Measurements from ENCODE around the gene SPINK7. TPM values are rescaled to one million over a fixed set of nuclear protein-coding genes. Genes with fewer than 3 reads are reported as not detected.
A peak's percentile ranks its signal among the peaks of the same experiment; 100 is the strongest.
"Not testable (repeated sequence)": the region's sequence is repeated elsewhere in the genome, so short reads cannot be mapped to it uniquely, and the experiment has no call there.

The SPINK7 gene
- total RNA-seq, 2 experiments from 2014 or later: not detected

DNA sequence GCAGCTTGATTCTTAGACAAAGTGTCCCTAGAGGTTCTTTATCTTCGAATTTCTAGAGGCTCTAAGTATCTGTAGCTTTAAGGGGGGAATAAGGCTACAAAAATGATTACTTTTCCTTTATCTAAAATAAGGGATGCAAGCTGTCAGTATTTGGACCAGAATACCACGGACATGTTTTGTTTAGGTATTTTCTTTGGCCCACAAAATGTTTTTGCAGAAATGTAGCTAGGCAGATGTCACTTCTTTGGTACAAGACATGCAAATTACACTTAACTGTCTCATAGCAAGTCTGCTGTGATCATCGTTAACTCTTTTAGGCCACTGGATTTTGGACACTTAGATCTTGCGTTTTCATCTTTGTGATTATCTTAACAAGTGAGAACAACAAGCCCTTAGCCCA lies 2.5 kb downstream of the SPINK7 start:
- Mint-ChIP-seq H3K27ac (no peak overlapping the region), H3K4me3 (no peak overlapping the region), H3K4me1 (ENCODE audit: low read depth) (no peaks in the 10 kb centered on the region), H3K36me3 (no peaks in the 10 kb centered on the region), H3K27me3 (peaks cover under 1% of the 10 kb centered on the region), H3K9me3 (peaks cover 5% of the 10 kb centered on the region)
- ChIA-PET POLR2A (interaction anchor here (0.6 kb wide), 1 partner anchor 93 kb away, joined by 3 read pairs; no protein-coding TSS in a partner anchor), CTCF (interaction anchor here (0.6 to 1.4 kb wide), 2 partner anchors 23 to 30 kb away, joined by 3 read pairs; no protein-coding TSS in a partner anchor)
- no peak for DNase-seq
- intact Hi-C loops (cut with micrococcal nuclease): no loop called here

DNA sequence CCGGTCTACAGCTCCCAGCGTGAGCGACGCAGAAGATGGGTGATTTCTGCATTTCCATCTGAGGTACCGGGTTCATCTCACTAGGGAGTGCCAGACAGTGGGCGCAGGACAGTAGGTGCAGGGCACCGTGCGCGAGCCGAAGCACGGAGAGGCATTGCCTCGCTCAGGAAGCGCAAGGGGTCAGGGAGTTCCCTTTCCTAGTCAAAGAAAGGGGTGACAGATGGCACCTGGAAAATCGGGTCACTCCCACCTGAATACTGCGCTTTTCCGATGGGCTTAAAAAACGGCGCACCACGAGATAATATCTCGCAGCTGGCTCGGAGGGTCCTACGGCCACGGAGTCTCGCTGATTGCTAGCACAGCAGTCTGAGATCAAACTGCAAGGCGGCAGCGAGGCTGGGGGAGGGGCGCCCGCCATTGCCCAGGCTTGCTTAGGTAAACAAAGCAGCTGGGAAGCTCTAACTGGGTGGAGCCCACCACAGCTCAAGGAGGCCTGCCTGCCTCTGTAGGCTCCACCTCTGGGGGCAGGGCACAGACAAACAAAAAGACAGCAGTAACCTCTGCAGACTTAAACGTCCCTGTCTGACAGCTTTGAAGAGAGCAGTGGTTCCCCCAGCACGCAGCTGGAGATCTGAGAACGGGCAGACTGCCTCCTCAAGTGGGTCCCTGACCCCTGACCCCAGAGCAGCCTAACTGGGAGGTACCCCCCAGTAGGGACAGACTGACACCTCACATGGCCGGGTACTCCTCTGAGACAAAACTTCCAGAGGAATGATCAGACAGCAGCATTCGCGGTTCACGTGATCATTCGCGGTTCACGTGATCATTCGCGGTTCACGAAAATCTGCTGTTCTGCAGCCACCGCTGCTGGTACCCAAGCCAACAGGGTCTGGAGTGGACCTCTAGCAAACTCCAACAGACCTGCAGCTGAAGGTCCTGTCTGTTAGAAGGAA lies 8.1 kb downstream of the SPINK7 start:
- H3K36me3 Mint-ChIP-seq; H3K27ac Mint-ChIP-seq; POLR2A ChIA-PET; H3K27me3 Mint-ChIP-seq; H3K9me3 Mint-ChIP-seq; intact Hi-C loops (cut with micrococcal nuclease); H3K4me1 Mint-ChIP-seq (ENCODE audit: low read depth); CTCF ChIA-PET: not testable (repeated sequence)
- peak overlapping the region; percentile 68 for H3K4me3 Mint-ChIP-seq
- peak; percentile 9 for DNase-seq

- H3K9me3 Mint-ChIP-seq: peaks cover 20% of the 10 kb centered on the region
- CTCF ChIA-PET: no interaction called here
- POLR2A ChIA-PET: no interaction called here
- H3K4me3 Mint-ChIP-seq: no peak overlapping the region
- no peaks in the 10 kb centered on the region for H3K4me1 Mint-ChIP-seq (ENCODE audit: low read depth)
- H3K27me3 Mint-ChIP-seq: peaks cover 2% of the 10 kb centered on the region
- peaks cover 5% of the 10 kb centered on the region for H3K36me3 Mint-ChIP-seq
- no peak overlapping the region for H3K27ac Mint-ChIP-seq
- intact Hi-C loops (cut with micrococcal nuclease): no loop called here
- DNase-seq: no peak
These were observed 21.1 kb downstream of the SPINK7 start for GRCh38 chr5:148333262-148333849.

- ChIA-PET POLR2A (no interaction called here), CTCF (no interaction called here)
- Mint-ChIP-seq H3K4me1 (ENCODE audit: low read depth) (no peaks in the 10 kb centered on the region), H3K4me3 (no peak within 1 kb of the TSS), H3K27ac (no peak within 1 kb of the TSS), H3K36me3 (peaks cover 5% of the 10 kb centered on the region), H3K27me3 (peaks cover 2% of the 10 kb centered on the region), H3K9me3 (peaks cover 8% of the 10 kb centered on the region)
- no peak for DNase-seq
- intact Hi-C loops (cut with micrococcal nuclease): no loop called here
These were observed 23.0 kb downstream of the SPINK7 start, which contains the start of gene SPINK9 for GRCh38 chr5:148335259-148335658. SPINK9 (plus strand) TSS chr5:148335559; CDS start chr5:148335614, 55 bp downstream.

- Mint-ChIP-seq H3K4me1 (ENCODE audit: low read depth) (no peaks in the 10 kb centered on the region), H3K36me3 (peaks cover 1% of the 10 kb centered on the region), H3K4me3 (no peak overlapping the region), H3K27me3 (no peaks in the 10 kb centered on the region), H3K27ac (no peak overlapping the region), H3K9me3 (no peaks in the 10 kb centered on the region)
- ChIA-PET CTCF (no interaction called here), POLR2A (no interaction called here)
- DNase-seq: no peak
- intact Hi-C loops (cut with micrococcal nuclease): no loop called here
These were observed 24.6 kb downstream of the SPINK7 start for GRCh38 chr5:148336704-148337435.

- intact Hi-C loops (cut with micrococcal nuclease): no loop called here
- Mint-ChIP-seq H3K36me3 (peaks cover 1% of the 10 kb centered on the region), H3K27ac (no peak overlapping the region), H3K4me1 (ENCODE audit: low read depth) (no peaks in the 10 kb centered on the region), H3K27me3 (no peaks in the 10 kb centered on the region), H3K4me3 (no peak overlapping the region), H3K9me3 (no peaks in the 10 kb centered on the region)
- ChIA-PET CTCF (no interaction called here), POLR2A (no interaction called here)
- no peak for DNase-seq
These were observed 30.3 kb downstream of the SPINK7 start for GRCh38 chr5:148342371-148343045.

DNA sequence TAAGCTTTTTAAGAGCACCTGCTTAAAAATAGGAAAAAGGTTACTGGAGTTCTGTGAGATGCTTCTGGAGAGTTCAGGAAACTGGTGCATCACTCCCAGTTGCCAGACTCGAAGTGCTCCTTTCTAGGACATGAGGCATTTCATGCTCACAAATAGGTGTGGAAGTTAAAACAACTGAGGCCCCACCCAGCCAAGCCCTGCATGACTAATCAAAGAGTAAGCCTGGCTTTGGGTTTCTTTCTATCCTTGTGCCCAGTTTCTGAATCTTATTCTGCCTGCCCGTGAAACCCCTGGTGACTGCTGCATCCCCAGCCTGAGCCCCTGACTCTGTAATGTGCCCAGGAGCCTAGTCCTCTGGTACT lies 30.8 kb downstream of the SPINK7 start:
- Mint-ChIP-seq H3K4me3 (no peak overlapping the region), H3K36me3 (peaks cover 1% of the 10 kb centered on the region), H3K4me1 (ENCODE audit: low read depth) (no peaks in the 10 kb centered on the region), H3K9me3 (no peaks in the 10 kb centered on the region), H3K27me3 (no peaks in the 10 kb centered on the region), H3K27ac (no peak overlapping the region)
- DNase-seq: no peak
- intact Hi-C loops (cut with micrococcal nuclease): no loop called here
- ChIA-PET CTCF (no interaction called here), POLR2A (no interaction called here)

DNA sequence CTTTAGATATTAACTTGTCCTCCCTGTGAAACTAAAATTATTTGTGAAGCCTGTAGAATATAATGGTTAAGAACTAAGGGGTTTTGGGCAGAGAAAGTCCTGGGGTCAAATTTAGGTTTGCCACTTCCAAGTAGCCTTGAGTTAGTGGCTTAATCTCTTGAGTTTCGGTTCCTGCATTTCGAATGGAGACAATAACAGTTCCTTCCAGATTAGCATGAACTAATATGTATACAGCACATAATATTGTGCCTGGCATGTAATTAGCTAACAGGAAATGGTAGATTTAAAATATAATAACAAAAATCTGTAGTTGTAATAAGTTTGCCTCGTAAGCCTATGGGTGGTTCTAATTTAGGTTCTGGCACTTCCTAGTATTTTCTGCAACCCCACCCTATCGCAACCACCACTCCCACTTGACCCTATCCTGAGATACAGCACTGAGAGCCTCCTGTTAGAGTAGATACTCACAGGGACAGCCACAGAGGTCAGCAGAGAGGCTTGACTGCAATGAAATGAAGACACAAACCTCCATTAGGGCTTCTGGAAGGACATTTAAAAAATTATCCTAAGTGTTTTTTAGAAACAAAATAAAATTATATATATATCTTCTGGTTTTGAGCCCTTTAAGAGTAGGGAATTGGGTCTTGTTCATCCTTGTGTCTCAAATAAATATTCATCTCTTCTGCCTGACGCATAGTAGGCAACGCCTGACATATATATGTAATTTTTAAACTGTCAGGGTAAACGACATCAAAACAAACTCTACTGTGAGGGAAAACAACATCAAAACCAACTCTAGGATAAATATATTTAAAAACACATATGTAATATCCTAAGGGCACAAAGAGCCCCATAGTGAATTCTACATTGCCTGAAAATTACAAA lies 31.6 kb downstream of the SPINK7 start:
- intact Hi-C loops (cut with micrococcal nuclease): no loop called here
- CTCF ChIA-PET: no interaction called here

GRCh38 chr5:148347706-148348105 lies 35.5 kb downstream of the SPINK7 start:
- Mint-ChIP-seq H3K9me3 (no peaks in the 10 kb centered on the region), H3K4me1 (ENCODE audit: low read depth) (no peaks in the 10 kb centered on the region), H3K36me3 (peaks cover 2% of the 10 kb centered on the region), H3K4me3 (no peak overlapping the region), H3K27ac (no peak overlapping the region), H3K27me3 (no peaks in the 10 kb centered on the region)
- CTCF ChIA-PET: no interaction called here
- POLR2A ChIA-PET: no interaction called here
- intact Hi-C loops (cut with micrococcal nuclease): no loop called here
- no peak for DNase-seq

More for the DNA sequence above, 31.6 kb downstream of the SPINK7 start:
- no peak for DNase-seq
- POLR2A ChIA-PET: no interaction called here
- H3K27ac Mint-ChIP-seq: no peak overlapping the region
- no peak overlapping the region for H3K4me3 Mint-ChIP-seq
- H3K4me1 Mint-ChIP-seq (ENCODE audit: low read depth): no peaks in the 10 kb centered on the region
- no peaks in the 10 kb centered on the region for H3K27me3 Mint-ChIP-seq
- no peaks in the 10 kb centered on the region for H3K9me3 Mint-ChIP-seq
- peaks cover 1% of the 10 kb centered on the region for H3K36me3 Mint-ChIP-seq

DNA sequence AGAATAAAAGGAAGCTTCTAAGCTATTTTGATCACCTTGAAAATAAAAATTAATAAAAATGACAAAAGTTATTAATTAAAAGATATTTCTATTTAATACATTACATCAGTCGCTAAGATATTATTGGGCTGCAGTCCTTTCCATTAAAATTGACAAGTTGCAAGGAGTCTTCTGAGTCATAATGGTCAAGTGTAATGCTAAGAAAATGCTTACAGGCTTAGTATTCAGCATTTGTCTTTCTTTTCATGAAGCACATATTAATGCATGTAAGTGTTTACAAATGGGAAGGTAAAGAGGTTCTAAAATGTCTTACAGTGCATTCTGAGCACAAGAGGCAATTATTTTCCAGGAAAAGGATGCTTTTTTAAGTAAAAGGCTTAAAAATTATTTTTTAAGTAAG lies 40.5 kb downstream of the SPINK7 start:
- Mint-ChIP-seq H3K4me3 (no peak overlapping the region), H3K27ac (no peak overlapping the region), H3K9me3 (no peaks in the 10 kb centered on the region), H3K4me1 (ENCODE audit: low read depth) (no peaks in the 10 kb centered on the region), H3K27me3 (no peaks in the 10 kb centered on the region), H3K36me3 (peaks cover 2% of the 10 kb centered on the region)
- intact Hi-C loops (cut with micrococcal nuclease): no loop called here
- POLR2A ChIA-PET: no interaction called here
- DNase-seq: no peak
- CTCF ChIA-PET: no interaction called here

GRCh38 chr5:148353634-148354033 lies 41.4 kb downstream of the SPINK7 start:
- Mint-ChIP-seq H3K27me3 (no peaks in the 10 kb centered on the region), H3K36me3 (peaks cover 2% of the 10 kb centered on the region), H3K9me3 (no peaks in the 10 kb centered on the region), H3K27ac (no peak overlapping the region), H3K4me1 (ENCODE audit: low read depth) (no peaks in the 10 kb centered on the region), H3K4me3 (no peak overlapping the region)
- CTCF ChIA-PET: no interaction called here
- intact Hi-C loops (cut with micrococcal nuclease): no loop called here
- no peak for DNase-seq
- POLR2A ChIA-PET: no interaction called here

Data from activated CD4-positive, alpha-beta memory T cell treated with anti-CD3 and anti-CD28 coated beads for 36 hours (primary cell).